Activated CD4-positive, alpha-beta T cell treated with anti-CD3 and anti-CD28 coated beads, Interleukin-2, amount 10 ng/mL, durations not matched to agents 24 days and 14 days (primary cell): ENCODE data around the gene PDLIM4. TPM values are rescaled to one million over a fixed set of nuclear protein-coding genes. Genes with fewer than 3 reads are reported as not detected.

ENCODE experiments used
- DNase-seq: peaks from one replicate; pipeline ENCODE4 v3.0.0; 2022
- H3K27ac Mint-ChIP-seq: one replicate; pipeline ENCODE4 v1.8.0; 2022; ENCODE audit warnings: mild to moderate bottlenecking, mixed read lengths
- H3K27me3 Mint-ChIP-seq: one replicate; pipeline ENCODE4 v1.8.0; 2022; ENCODE audit warnings: mixed read lengths
- H3K36me3 Mint-ChIP-seq: one replicate; pipeline ENCODE4 v1.8.0; 2022; ENCODE audit warnings: low read depth, mild to moderate bottlenecking, mixed read lengths
- H3K4me1 Mint-ChIP-seq: one replicate; pipeline ENCODE4 v1.8.0; 2021; ENCODE audit warnings: mixed read lengths
- H3K4me3 Mint-ChIP-seq: one replicate; pipeline ENCODE4 v1.8.0; 2022; ENCODE audit warnings: mild to moderate bottlenecking, moderate library complexity, mixed read lengths
- H3K9me3 Mint-ChIP-seq: one replicate; pipeline ENCODE4 v1.8.0; 2021; ENCODE audit warnings: mixed read lengths
- intact Hi-C: fragments of 100-400 bp; cut with micrococcal nuclease; formaldehyde crosslinking; loops from one replicate; pipeline ENCODE4 v1.15.1; 2023
- total RNA-seq: library from RNA; stranded (reverse); gene quantifications from 2 replicates; pipeline ENCODE4 v1.2.3, GENCODE V29; 2022

The PDLIM4 gene
- total RNA-seq, 1 donor from 2014 or later: 0.72 TPM

DNA sequence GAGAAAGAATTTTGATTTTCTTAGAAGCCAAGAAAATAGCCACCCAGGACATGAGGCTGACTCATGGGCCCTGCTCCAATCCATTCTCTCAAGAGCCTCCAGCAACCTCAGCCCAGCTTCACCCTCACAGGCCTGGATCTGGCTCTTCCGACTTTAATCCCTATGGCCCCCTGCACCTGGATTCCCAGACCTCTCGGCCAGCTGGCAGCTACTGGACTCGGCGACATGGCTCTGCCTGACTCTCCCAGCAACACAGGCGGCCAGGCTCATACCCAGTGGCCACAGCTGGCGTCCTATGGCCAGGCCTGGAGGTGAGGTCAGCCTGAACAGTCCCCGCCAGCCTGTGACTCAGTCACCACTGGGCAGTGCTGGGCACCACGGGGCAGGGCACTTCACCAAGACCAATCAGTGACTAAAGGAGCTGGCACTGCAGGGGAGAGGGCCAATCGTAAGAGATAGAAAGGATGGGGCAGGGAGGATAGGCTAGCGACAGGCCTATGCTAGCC lies 6.2 kb upstream of the PDLIM4 start:
- intact Hi-C loops: no loop called here
- no peak for DNase-seq
- Mint-ChIP-seq H3K27ac (no peak overlapping the region), H3K4me1 (no peaks in the 10 kb centered on the region), H3K4me3 (no peak overlapping the region), H3K36me3 (no peaks in the 10 kb centered on the region), H3K27me3 (peaks cover 21% of the 10 kb centered on the region), H3K9me3 (peaks cover 7% of the 10 kb centered on the region)

DNA sequence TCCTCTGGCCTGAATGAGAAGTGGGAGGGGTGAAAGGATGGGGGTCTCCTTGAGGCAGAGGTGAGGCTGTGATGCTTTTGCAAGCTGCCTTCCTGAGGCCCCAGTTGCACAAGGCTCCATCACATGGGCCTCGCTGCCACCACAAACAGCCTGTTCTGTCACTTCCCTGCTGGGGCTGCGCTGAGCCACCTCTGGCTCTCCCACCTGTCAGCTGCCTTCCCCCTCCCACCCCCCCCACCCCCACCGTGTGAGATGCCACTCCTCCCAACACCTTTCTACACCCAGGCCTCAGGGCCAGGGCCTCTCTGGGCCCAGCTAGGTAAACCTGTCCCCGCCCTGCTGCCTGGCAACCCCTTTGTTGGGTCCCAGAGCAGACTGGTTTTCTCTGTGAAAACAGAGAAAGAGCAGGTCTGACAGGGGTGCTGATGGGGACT lies 4.5 kb upstream of the PDLIM4 start:
- Mint-ChIP-seq H3K27me3 (peaks cover 27% of the 10 kb centered on the region), H3K36me3 (no peaks in the 10 kb centered on the region), H3K4me3 (no peak overlapping the region), H3K27ac (no peak overlapping the region), H3K4me1 (no peaks in the 10 kb centered on the region), H3K9me3 (no peaks in the 10 kb centered on the region)
- DNase-seq: no peak
- intact Hi-C loops: no loop called here

DNA sequence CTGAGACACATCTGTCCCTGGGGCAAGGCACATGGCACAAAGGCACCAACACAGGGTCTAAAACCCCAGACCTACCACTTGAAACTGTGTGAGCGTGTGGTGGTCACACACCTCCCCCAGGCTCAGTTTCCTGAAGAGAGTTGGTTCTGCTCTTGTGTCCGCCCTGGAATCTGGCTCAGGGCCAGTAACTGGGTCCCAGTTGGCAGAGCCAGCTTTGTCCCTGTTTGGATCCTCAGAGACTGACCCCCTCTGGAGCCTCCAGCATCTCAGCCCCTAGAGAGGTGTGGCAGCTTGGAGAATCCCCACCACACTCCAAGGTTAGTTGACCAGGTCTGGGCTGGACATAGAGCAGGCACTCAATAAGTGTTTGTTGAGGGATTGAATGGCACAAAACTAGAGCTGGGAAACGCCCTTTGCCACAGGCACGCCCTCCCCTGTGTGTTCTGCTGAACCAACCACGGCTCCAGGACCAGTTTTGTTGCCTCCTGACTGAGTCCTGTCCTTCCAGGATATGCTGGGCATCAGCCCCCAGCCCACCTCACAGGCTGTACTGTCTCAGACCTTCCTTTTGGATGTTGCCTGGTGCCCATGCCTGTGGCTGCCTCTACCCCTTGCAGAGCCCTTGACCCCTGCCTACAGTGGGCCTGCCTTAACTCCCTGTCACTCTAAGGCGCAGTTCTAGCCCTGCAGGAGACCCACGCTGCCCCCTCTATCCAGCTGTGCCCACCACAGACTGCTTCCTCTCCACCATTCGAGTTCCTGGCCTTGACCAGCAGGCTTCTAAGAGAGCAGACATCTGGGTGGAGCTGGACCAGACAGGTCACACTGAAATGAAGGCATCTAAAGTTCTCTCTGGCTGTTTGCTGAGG lies 3.8 kb upstream of the PDLIM4 start:
- no peaks in the 10 kb centered on the region for H3K4me1 Mint-ChIP-seq
- peaks cover 27% of the 10 kb centered on the region for H3K27me3 Mint-ChIP-seq
- H3K36me3 Mint-ChIP-seq: no peaks in the 10 kb centered on the region
- no peaks in the 10 kb centered on the region for H3K9me3 Mint-ChIP-seq
- DNase-seq: no peak
- no peak overlapping the region for H3K27ac Mint-ChIP-seq
- no peak overlapping the region for H3K4me3 Mint-ChIP-seq
- intact Hi-C loops: no loop called here

DNA sequence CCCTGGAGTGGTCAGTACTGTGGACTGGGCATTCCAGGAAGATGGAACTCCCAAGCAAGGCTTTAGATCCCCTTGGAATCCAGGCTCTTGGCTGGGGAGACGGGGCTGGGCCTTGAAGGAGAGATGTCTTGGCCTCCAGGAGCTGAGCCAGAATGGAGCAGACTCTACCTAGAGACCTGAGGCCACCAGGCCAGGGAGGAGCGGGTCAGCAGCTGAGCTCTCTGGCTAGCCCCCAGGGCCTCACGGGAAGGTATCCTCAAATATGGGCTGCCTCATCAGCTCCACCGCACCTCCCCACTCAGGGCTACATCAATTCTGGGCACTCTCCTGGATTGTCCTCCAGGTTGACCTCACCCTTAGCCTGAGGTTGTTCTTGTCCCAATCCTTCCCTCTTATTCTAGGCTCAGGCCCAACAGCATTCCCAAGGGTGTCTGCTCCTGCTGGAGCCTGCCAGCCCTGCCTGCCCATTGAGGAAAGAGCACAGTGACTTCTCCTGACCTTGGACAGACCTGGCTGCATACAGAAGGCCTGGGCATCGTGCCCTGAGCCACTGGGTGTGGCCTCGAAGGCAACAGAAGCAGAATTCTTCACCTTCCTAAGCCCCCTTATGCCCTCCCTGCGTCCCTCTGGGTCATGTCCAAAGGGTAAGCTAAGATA lies 3.0 kb upstream of the PDLIM4 start:
- no peaks in the 10 kb centered on the region for H3K36me3 Mint-ChIP-seq
- H3K9me3 Mint-ChIP-seq: no peaks in the 10 kb centered on the region
- intact Hi-C loops: no loop called here
- peaks cover 25% of the 10 kb centered on the region for H3K27me3 Mint-ChIP-seq
- H3K4me1 Mint-ChIP-seq: peaks cover 3% of the 10 kb centered on the region
- H3K27ac Mint-ChIP-seq: no peak overlapping the region
- no peak for DNase-seq
- no peak overlapping the region for H3K4me3 Mint-ChIP-seq

DNA sequence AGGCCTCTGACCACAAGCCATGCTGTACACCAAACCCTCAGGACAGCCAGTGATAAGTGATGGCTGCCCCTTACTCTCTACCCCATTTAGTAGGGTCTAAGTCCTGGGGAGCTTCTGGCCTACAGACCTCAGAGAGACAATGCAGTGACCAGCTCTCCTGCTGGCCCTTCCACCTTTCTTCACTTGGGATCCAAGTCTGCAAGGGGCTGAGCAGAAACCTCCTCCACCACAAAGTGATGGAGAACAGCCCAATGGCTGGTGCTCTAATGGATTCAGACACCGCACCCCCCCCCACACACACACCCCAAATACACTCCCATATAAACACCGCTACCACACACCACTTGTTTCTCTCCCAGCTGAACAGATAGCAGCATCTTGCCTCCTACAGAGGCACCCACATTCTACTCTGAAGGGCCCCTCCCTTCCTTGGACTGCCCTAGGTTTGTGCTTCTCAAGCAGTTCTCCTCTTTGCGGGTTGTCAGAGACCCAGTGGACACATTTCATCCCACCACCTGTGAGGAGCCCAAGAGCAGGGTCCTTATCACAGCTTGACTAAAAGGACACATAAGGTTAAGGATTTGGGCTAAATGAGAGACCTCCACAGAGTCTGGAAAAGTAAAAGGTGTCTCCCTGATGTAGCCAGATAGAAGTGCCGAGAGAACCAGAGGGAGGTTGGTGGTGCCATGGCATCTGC lies 1.3 kb upstream of the PDLIM4 start:
- H3K27ac Mint-ChIP-seq: peak overlapping the region; percentile 50
- intact Hi-C loops: no loop called here
- H3K4me3 Mint-ChIP-seq: no peak overlapping the region
- no peaks in the 10 kb centered on the region for H3K36me3 Mint-ChIP-seq
- H3K4me1 Mint-ChIP-seq: peaks cover 16% of the 10 kb centered on the region
- H3K9me3 Mint-ChIP-seq: no peaks in the 10 kb centered on the region
- H3K27me3 Mint-ChIP-seq: peaks cover 21% of the 10 kb centered on the region
- no peak for DNase-seq

DNA sequence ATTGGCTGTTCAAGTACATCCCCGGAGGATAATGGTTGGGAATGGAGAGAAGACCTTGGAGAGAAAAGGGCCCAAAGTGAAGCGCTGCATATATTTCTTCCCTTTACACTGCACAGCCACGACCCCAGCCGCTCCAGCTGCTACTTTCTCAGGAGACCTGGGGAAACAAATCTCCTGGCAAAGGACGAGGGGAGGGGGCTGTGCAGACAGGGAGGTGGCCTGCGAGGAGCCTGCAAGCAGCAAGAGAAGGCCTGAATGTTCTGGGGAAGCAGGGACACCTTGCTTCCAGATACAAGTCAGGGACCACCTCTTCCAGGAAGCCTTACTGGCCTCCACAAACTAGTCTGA lies 739 bp upstream of the PDLIM4 start:
- no peak for DNase-seq
- intact Hi-C loops: no loop called here
- Mint-ChIP-seq H3K27me3 (peaks cover 21% of the 10 kb centered on the region), H3K4me3 (no peak overlapping the region), H3K4me1 (peaks cover 17% of the 10 kb centered on the region), H3K27ac (peak overlapping the region; percentile 50), H3K36me3 (no peaks in the 10 kb centered on the region), H3K9me3 (no peaks in the 10 kb centered on the region)

DNA sequence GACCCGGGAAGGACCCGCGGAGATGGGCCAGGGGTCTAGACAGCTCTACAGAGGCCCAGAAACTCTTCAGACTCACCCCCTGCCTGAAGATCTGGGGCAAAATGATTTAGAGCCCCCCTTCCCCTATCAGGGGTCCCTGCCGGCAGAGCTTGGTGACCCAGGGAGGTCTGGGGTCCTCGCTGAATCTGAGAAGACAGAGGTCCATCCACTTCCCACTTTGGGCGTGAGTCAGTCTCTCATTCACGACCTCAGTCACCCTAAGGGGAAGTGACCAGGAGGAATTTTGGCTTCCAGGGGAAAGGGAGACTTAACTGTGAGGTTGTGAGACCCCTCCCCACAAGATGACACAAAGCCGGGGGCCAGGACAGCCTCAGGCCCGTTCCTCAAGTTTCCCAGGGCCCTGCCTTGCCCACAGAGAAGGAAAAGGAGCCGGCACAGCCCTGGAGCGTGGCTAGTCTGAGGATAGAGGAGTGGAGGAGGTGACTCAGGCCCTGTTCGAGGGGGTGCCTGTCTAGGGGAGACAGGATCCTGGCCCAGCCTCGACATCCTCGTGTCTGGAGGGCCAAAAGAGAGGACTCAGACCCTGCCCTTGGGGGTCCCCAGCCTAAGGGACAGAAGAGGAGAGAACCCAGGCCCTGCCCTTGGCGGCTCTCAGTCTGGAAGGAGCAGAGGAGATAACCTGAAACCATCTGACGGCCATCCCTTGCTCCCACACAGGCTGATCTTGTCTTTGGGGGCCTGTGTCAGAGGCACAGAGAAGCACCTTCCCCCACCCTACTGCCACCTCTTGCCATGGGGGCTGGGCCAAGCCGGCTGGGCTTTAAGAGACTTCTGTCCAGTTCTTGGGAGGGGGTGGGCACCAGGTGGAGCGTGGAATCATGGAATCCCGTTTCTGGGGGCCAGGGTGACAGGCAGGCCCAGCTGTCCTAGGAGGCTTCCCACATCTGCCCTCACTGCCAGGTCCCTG lies 889 bp downstream of the PDLIM4 start:
- Mint-ChIP-seq H3K27ac (no peak overlapping the region), H3K27me3 (peaks cover 21% of the 10 kb centered on the region), H3K9me3 (no peaks in the 10 kb centered on the region), H3K4me3 (no peak overlapping the region), H3K36me3 (no peaks in the 10 kb centered on the region), H3K4me1 (peaks cover 24% of the 10 kb centered on the region)
- intact Hi-C loops: no loop called here
- no peak for DNase-seq

DNA sequence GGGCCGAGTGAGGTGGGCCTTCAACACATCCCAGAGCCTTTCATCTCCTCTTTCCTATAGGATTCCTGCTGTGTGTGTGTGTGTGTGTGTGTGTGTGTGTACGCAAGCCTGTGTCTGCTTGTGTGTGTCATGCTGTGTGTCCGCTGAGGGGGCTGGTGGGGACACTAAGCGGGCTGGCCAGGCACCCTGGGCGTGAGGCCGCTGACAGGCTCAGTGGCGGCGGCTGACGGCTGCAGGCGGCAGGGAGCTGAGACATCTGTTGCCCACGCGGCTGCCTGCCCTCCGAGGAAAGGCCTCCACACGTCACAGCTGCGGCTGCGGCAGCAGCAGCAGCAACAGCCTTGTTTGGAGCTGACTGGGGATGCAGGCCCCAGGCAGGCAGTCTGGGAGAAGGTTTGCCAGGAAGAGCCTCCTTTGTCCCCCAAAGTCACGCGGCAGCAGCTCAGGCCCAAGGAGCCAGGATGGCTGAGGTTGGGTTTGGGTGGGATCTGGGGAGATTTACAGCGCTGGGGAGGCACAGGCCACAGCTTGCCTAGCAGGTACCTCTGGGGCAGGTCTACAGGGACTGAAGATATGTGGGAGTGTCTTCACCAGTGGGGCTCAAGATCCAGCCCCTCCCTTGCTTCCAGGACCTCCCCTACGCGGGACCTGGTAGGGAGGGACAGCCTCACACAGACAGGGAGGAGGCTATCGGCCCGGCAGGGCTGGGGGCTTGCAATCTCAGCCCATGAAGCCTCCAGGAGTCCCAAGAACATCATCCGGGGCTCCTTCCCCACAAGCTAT lies 1.8 kb downstream of the PDLIM4 start:
- DNase-seq: no peak

DNA sequence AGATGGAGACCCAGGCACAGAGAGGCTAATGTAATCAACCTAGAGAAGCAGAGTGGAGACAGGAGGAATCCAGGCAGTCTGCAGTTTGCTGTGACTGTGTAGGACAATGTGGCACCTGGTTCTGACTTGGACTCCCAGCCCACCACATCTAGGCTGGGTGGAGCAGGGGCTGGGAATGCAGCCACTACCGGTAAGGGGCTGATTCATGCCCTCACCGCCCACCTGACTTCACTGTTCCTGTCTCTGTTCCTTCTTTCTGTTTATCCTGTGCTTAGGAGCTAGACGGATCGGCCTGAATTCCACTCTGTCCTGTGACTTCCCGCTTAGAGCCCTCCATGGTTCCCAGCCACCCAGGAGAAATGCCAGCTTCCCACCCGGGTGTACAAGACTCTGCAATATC lies 2.6 kb downstream of the PDLIM4 start:
- Mint-ChIP-seq H3K4me3 (peak overlapping the region; percentile 42), H3K27ac (peak overlapping the region; percentile 30), H3K36me3 (no peaks in the 10 kb centered on the region), H3K4me1 (peaks cover 41% of the 10 kb centered on the region), H3K27me3 (peaks cover 21% of the 10 kb centered on the region), H3K9me3 (no peaks in the 10 kb centered on the region)
- intact Hi-C loops: loop anchor here (2.0 kb wide), 1 partner anchor 35 kb away; the partner anchor contains the start of gene SLC22A4
- DNase-seq: no peak

More for the DNA sequence above, 1.8 kb downstream of the PDLIM4 start:
- peaks cover 21% of the 10 kb centered on the region for H3K27me3 Mint-ChIP-seq
- no peaks in the 10 kb centered on the region for H3K9me3 Mint-ChIP-seq
- no peak overlapping the region for H3K4me3 Mint-ChIP-seq
- H3K27ac Mint-ChIP-seq: peak overlapping the region; percentile 17
- intact Hi-C loops: no loop called here
- H3K36me3 Mint-ChIP-seq: no peaks in the 10 kb centered on the region
- peaks cover 33% of the 10 kb centered on the region for H3K4me1 Mint-ChIP-seq

DNA sequence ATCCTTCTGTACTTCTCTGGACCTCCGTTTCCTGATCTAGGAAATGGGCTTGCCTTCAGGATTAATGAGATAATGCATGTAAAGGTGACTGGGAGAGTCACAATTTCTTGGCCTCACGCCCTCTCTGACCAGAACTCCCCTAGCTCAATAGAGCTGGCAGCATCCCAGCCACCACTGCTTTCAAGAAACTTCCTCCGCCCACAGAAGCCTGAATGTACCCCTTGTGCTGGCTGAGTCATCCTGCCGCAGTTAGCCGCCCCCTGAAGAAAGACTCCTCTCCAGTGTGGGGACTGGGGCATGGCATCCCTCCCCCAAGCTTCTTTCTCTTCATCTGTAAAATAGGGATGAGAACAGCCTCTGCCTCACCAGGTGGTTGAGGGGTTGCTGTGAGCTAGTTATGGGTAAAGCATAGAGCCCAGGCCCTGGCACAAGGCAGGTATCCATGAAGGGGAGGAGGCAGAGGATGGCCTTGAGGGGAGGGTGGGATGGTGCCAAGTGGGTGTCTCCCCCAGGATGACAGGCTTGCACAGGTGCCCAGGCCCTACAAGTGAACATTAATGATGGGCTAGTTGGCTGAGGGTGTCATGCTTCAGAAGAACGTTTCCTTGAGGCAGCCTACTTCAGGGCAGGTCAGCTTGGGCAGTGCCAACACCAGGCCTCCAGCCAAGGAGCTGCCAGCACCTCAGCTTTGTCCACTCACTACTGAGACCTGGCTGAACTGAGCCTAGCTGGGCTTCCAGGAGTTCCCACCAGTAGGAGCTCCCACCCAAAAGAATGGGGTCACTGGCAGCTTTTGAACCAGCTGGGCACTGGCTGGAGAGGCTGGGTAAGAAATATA lies 3.4 kb downstream of the PDLIM4 start:
- Mint-ChIP-seq H3K9me3 (no peaks in the 10 kb centered on the region), H3K27ac (peak overlapping the region; percentile 30), H3K27me3 (peaks cover 15% of the 10 kb centered on the region), H3K4me3 (peak overlapping the region; percentile 42), H3K4me1 (peaks cover 44% of the 10 kb centered on the region), H3K36me3 (no peaks in the 10 kb centered on the region)
- intact Hi-C loops: loop anchor here (2.0 kb wide), 1 partner anchor 34 kb away; the partner anchor contains the start of gene SLC22A4
- DNase-seq: no peak

DNA sequence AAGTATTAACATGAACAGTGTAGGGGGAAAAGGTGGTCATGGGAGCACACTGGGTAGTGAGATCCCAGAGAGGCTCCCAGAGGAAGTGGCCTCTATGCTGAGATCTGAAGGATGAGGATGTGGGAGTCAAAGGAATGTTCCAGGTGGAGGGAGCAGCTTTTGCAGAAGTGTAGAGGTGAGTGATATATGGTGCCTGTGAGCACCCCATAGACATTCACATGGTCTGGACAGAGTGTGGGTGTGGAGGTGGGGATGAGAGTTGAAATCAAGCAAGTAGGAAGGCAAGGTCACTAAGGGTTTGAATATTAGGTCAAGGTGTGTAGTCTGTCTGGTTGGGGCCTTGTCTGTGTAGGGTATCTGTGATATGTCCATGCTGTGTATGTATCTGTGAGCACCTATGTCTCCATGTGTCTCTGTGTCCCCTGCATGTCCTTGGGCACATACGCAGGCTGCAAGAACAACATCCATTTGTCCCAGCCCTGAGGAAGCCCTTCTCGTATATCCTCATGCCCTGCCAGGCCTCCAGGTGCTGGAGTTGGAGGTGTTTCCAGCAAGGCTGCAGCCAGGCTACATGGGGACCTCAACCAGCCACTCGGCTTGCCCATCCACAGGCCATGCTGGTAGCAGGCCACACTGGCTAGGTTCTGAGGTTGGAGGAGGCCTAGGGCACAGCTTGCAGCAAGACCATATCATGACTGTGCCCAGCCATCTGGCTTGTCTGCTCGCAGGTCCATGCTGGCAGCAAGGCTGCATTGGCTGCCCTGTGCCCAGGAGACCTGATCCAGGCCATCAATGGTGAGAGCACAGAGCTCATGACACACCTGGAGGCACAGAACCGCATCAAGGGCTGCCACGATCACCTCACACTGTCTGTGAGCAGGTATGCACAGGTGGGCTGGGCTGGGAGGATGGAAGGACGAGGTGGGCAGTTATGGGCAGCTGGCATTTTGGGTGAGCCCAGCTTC lies 4.7 kb downstream of the PDLIM4 start:
- DNase-seq: no peak
- H3K9me3 Mint-ChIP-seq: no peaks in the 10 kb centered on the region
- intact Hi-C loops: loop anchor here (2.0 kb wide), 1 partner anchor 33 kb away; the partner anchor contains the start of gene SLC22A4
- peaks cover 44% of the 10 kb centered on the region for H3K4me1 Mint-ChIP-seq
- H3K27me3 Mint-ChIP-seq: peaks cover 5% of the 10 kb centered on the region
- H3K4me3 Mint-ChIP-seq: no peak overlapping the region
- no peak overlapping the region for H3K27ac Mint-ChIP-seq
- no peaks in the 10 kb centered on the region for H3K36me3 Mint-ChIP-seq
